Urinary bladder (tissue), 4 donors: Measurements from ENCODE around the gene TCF7L1. TPM values are rescaled to one million over a fixed set of nuclear protein-coding genes. Genes with fewer than 3 reads are reported as not detected.
"Not testable (repeated sequence)": the region's sequence is repeated elsewhere in the genome, so short reads cannot be mapped to it uniquely, and the experiment has no call there.

Experiments used
- DNase-seq: peaks from one replicate; pipeline ENCODE4 v3.0.0-alpha.2; 2015; ENCODE audit errors: extremely low spot score
- H3K27ac ChIP-seq: one replicate; pipeline ENCODE4 v1.5.1; 2013; ENCODE audit warnings: low read depth, mild to moderate bottlenecking, moderate library complexity
- H3K36me3 ChIP-seq: one replicate; pipeline ENCODE4 v1.6.1; 2013; ENCODE audit warnings: mild to moderate bottlenecking, moderate library complexity; ENCODE audit not compliant: insufficient read depth
- H3K4me1 ChIP-seq: one replicate; pipeline ENCODE4 v1.6.1; 2013; ENCODE audit warnings: mild to moderate bottlenecking, moderate library complexity; ENCODE audit not compliant: insufficient read depth
- H3K4me3 ChIP-seq: one replicate; pipeline ENCODE4 v1.5.1; 2013; ENCODE audit warnings: low read depth, low read length
- WGBS: extraction: QIAGEN DNeasy Blood & Tissue Kit; methylation state at CpG from one replicate; pipeline ENCODE4 v1.1.7; 2013; 5-methylcytosine and 5-hydroxymethylcytosine counted together
- polyA plus RNA-seq: library from polyadenylated mRNA; stranded (reverse); fragments of 200-250 nt; gene quantifications from one replicate; pipeline ENCODE4 v1.2.3, GENCODE V29; 2013
- total RNA-seq: library from RNA; depleted of rRNA; stranded (reverse); fragments of >200 nt; gene quantifications from one replicate; pipeline ENCODE4 v1.2.3, GENCODE V29; 2014
- donor health status: healthy with polysubstance abuse.
- donor health status: healthy.

Gene TCF7L1
- total and polyA plus RNA-seq, 2 donors = 9.2 to 20.9 TPM

GRCh38 chr2:85341269-85342029 lies 208.3 kb downstream of the TCF7L1 start:
- Histone ChIP-seq H3K36me3 (no peaks in the 10 kb centered on the region), H3K4me1 (no peaks in the 10 kb centered on the region), H3K4me3 (no peak overlapping the region), H3K27ac (no peak overlapping the region)
- 93% methylated on average over 30 of the region's 30 CpGs for WGBS
- DNase-seq = no peak

GRCh38 chr2:85342156-85342555 lies 209.0 kb downstream of the TCF7L1 start:
- H3K4me3 ChIP-seq = no peak overlapping the region
- H3K27ac ChIP-seq = no peak overlapping the region
- H3K36me3 ChIP-seq = no peaks in the 10 kb centered on the region
- DNase-seq = no peak
- H3K4me1 ChIP-seq = no peaks in the 10 kb centered on the region
- 87% methylated on average over 3 of the region's 3 CpGs for WGBS

GRCh38 chr2:85343207-85343895 lies 210.2 kb downstream of the TCF7L1 start:
- H3K36me3 ChIP-seq, DNase-seq, H3K4me1 ChIP-seq, H3K4me3 ChIP-seq, H3K27ac ChIP-seq: not testable (repeated sequence)
- 91% methylated on average over 10 of the region's 10 CpGs for WGBS

- Histone ChIP-seq H3K36me3 (no peaks in the 10 kb centered on the region), H3K4me3 (no peak overlapping the region), H3K27ac (no peak overlapping the region), H3K4me1 (no peaks in the 10 kb centered on the region)
- no peak for DNase-seq
- WGBS = 89% methylated on average over 14 of the region's 14 CpGs
These were observed 211.3 kb downstream of the TCF7L1 start for GRCh38 chr2:85344356-85344954.

GRCh38 chr2:85347599-85347998 lies 214.4 kb downstream of the TCF7L1 start:
- H3K4me1 ChIP-seq = no peaks in the 10 kb centered on the region
- H3K36me3 ChIP-seq = peaks cover 3% of the 10 kb centered on the region
- no peak overlapping the region for H3K4me3 ChIP-seq
- no peak overlapping the region for H3K27ac ChIP-seq
- WGBS = 71% methylated on average over 3 of the region's 3 CpGs
- no peak for DNase-seq

GRCh38 chr2:85353876-85354285 lies 220.7 kb downstream of the TCF7L1 start:
- no peaks in the 10 kb centered on the region for H3K4me1 ChIP-seq
- peak overlapping the region; percentile 69 for H3K27ac ChIP-seq
- DNase-seq = no peak
- H3K4me3 ChIP-seq = peak overlapping the region; percentile 66
- 7% methylated on average over 16 of the region's 16 CpGs for WGBS
- peaks cover 3% of the 10 kb centered on the region for H3K36me3 ChIP-seq

GRCh38 chr2:85354286-85355072 lies 221.3 kb downstream of the TCF7L1 start, which contains the start of the genes ELMOD3 and RETSAT:
Gene ELMOD3, plus strand, starts transcription at chr2:85354769. Its CDS starts 2,430 bp downstream, at chr2:85357199.
Gene RETSAT, minus strand, starts transcription at chr2:85354528. Its CDS starts 21 bp downstream, at chr2:85354507.
- H3K4me3 ChIP-seq = peak within 1 kb of the TSS; percentile 66
- peaks cover 3% of the 10 kb centered on the region for H3K36me3 ChIP-seq
- peak within 1 kb of the TSS; percentile 69 for H3K27ac ChIP-seq
- peak; percentile 98 for DNase-seq
- WGBS = under 1% methylated on average over 42 of the region's 42 CpGs
- no peaks in the 10 kb centered on the region for H3K4me1 ChIP-seq

GRCh38 chr2:85355073-85355410 lies 221.8 kb downstream of the TCF7L1 start:
- Histone ChIP-seq H3K4me1 (no peaks in the 10 kb centered on the region), H3K36me3 (no peaks in the 10 kb centered on the region), H3K27ac (no peak overlapping the region), H3K4me3 (peak overlapping the region; percentile 66)
- DNase-seq = no peak
- WGBS = 7% methylated on average over 10 of the region's 10 CpGs

GRCh38 chr2:85355521-85355920 lies 222.3 kb downstream of the TCF7L1 start:
- DNase-seq = no peak
- Histone ChIP-seq H3K4me3 (peak overlapping the region; percentile 66), H3K36me3 (no peaks in the 10 kb centered on the region), H3K4me1 (no peaks in the 10 kb centered on the region), H3K27ac (no peak overlapping the region)
- 73% methylated on average over 3 of the region's 3 CpGs for WGBS

- H3K27ac ChIP-seq = no peak overlapping the region
- WGBS = 80% methylated on average over 2 of the region's 2 CpGs
- no peak for DNase-seq
- no peaks in the 10 kb centered on the region for H3K36me3 ChIP-seq
- no peak overlapping the region for H3K4me3 ChIP-seq
- no peaks in the 10 kb centered on the region for H3K4me1 ChIP-seq
These were observed 223.0 kb downstream of the TCF7L1 start for GRCh38 chr2:85356186-85356585.

GRCh38 chr2:85357736-85358135 lies 224.5 kb downstream of the TCF7L1 start:
- H3K4me3 ChIP-seq = no peak overlapping the region
- DNase-seq = no peak
- WGBS = 92% methylated on average over 3 of the region's 3 CpGs
- no peaks in the 10 kb centered on the region for H3K36me3 ChIP-seq
- H3K4me1 ChIP-seq = no peaks in the 10 kb centered on the region
- H3K27ac ChIP-seq = no peak overlapping the region
